Stimulated activated CD8-positive, alpha-beta memory T cell treated with anti-CD3 and anti-CD28 coated beads, Interleukin-12 subunit alpha, Interleukin-12 subunit beta, amount 100 ng/mL, for 1 hour (primary cell): ENCODE data around the gene GPC5.

Experiments used
- DNase-seq: peaks from one replicate; pipeline ENCODE4 v3.0.0-alpha.2; 2020; ENCODE audit warnings: low read depth

GPC5 gene

DNA sequence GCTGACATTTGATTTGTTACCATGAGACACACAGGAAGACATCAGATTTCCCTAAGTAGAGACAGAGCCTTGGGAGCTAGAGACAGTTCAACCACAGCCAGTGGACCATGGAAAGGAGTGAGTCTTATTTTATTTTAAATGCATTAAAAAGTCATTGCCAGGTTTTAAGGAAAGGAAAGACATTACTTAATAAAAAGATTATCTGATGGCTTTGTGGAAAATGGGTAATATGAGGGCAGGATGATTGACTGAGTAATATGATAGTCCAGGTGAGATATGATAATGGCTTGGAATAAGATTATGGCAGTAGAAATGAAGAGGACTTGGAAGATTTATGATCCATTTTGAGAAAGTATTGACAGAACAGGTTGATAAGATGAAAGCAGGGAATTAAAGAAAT is 580.1 kb downstream of the GPC5 start:
- DNase-seq: no peak

DNA sequence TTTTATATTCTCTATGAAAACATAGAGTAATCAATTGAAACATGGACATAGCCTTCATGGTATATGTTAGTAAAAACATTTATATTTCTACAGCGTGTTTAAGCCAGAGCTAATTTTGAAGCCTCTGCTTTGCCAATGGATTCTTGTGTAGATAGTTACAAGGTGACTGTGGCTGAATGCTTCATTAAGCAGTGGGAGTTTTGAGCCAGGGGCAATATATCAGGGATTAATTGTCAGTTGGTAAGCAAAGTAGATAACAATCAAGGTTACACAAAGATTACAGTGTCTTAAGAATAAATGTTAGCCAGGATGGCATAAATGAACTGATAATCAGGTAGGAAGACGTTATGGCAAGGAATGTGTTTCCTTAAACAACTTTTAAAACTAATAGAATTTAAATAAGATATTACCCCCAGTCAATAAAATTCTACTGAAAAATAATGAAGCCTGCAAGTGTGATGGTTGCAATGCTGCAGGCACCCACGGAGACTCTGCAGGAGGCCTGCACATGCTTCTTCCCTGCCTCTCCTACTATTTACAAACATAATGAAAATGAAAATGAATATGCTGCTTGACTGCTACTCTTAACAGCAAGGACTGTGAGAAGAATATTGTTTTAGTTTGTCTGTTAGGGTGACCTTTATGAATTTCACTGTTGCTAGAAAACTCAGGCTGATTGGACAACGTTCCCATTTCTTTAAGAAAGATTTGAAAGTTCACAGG is 588.5 kb downstream of the GPC5 start:
- no peak for DNase-seq

DNA sequence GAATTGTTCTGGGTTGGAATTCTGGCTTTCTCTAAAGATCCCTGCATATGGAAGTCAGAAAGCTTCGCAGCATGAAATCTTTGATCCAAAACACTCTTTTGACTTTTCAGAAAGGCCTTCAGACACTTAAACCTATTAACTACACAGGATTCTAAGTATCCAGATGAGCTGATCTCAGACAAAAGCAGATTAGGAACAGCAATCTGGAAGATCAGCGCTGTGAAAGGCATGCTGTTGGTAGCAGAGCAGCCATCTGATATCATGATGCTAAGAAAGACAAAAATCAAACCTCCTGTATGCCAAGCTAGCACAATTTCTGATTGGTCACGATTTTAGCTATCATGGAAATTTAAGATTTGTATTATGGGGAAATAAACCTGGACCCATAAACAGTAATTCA is 589.9 kb downstream of the GPC5 start:
- DNase-seq: no peak

DNA sequence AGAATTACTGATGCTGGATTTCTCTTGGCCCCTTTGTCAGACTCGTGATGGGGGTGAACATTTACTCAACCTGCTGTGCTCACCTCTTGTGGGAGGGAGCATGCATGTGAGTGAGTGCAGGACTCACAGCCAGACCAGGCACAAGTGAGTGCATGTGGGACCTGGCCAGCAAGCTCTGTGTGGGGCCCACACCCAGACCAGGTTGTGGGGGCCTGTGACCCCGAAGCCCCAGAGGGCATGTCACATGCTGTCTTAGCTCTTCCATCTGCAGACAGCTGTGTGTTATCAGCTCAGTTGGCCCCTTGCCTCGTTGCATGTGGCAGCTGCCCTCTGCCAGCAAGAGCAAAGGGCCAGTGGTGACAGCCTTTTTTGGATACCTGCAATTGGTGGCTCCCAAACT is 614.4 kb downstream of the GPC5 start:
- no peak for DNase-seq

DNA sequence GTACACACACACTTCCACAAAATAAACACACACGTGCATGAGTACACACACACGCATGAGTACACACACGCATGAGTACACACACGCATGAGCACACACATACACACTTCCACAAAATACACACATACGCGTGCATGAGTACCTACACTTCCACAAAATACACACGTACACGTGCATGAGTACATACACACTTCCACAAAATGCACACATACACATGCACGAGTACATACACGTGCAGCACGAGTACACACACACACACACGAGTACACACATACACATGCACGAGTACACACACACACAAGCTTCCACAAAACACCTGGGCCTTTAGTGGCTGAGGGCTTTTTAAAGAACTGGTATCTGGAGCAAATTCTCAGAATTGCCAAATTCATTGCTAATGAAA is 619.3 kb downstream of the GPC5 start:
- DNase-seq: no peak

DNA sequence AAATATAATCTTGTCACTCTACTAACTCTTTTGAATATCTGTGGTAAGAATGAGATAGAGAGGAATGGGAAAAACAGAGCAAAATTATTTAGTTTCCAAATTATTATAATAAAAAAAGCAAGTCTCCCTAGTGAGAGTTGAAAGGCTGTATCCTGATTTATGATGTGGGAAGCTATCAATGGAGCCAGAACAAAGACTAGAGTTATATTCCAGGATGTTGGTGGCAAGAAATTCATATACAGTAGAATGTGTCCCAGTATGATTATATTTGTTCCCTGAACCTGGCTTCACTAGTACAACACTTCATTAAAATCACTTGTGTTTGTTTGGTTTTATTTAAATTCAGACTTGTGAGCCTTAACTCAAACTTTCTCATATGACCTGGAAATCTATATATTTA is 630.3 kb downstream of the GPC5 start:
- no peak for DNase-seq

DNA sequence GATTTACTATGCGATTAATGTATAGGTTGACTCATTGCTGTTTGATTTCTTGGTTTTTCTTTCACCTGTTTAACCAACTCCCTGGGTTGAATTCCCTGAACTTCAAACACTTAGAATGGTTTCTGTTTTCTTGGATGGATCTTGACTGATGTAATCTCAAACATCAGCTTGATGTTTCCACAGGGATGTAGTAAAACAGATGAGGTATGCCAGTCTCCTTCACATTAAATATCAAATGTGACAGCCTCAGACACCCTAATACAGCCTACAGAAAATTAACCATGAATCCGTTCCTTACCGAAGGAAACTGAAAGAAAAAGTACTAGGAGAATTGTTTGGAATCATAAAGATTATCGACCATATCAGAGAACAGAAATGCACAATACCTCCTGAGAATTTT is 631.2 kb downstream of the GPC5 start:
- DNase-seq: no peak

DNA sequence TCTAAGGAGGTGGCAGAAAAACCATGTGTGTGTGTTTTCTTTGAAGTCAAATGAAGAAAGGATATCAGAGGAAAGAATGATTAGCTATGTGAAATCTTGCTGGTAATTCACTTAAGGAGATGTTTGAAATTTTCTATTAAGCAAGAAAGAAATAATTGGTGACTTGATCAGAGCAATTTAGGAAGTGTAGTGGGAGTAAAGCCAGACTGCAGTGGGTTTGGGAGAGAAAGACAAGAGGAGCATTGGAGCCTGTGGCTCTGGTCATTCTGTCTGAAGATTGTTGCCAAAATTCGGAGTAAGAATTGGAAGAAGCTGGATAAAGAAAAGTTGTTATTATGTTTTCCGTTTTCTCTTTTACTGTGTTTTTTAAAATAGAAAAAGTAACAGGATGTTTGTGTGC is 640.5 kb downstream of the GPC5 start:
- no peak for DNase-seq

DNA sequence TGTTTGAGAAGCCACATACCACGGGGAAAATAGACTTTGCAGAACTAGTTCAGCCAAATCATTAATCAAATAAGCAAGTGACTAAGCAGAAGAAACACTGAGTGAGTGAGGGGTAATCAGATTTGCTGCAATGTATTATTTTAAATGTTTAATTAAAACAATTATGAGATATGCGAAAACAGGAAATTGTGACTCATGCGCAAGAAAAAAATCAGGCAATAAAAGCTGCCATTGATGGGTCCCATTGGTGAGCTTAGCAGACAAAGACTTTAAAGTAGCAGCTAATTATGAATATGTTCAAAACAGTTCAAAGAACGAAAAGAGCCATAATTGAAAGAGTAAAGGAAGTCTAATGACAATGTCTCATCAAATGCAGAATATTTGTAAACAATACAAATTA is 644.1 kb downstream of the GPC5 start:
- no peak for DNase-seq

DNA sequence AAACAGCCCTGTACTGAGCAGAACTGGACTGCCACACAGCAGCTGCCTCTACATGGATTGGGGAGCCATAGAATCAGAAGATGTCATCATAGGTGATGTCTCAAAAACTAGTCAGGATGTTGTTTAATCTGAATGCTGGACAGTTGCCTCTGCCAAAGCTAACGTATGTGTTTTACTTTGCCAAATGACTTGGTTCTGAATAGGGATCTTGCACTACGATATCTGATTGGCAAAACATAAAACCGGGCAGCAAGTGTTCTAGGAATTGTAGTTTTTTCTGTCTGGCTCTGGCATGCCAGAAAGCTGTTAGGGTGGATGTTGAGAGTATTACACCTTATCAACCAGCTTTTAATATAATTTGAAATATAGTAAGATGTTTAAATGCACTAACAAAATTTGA is 645.9 kb downstream of the GPC5 start:
- no peak for DNase-seq

DNA sequence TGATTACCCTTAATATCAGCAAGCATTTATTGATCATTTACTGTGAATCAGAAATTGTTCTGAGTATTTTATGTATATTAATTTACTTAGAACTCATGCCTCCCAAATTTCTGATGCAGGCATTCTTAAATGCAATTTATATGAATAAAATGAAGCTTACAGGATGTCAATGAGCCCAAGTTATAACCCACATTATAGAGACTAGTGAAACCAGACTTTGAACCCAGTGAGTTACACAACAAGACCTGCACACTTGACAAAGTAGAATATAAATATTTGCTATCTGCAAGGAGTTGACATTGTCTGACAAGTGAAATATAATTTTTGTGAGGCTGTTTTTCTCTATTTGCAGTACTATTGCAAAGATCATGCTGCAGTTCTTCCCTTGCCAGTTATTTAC is 656.0 kb downstream of the GPC5 start:
- no peak for DNase-seq

DNA sequence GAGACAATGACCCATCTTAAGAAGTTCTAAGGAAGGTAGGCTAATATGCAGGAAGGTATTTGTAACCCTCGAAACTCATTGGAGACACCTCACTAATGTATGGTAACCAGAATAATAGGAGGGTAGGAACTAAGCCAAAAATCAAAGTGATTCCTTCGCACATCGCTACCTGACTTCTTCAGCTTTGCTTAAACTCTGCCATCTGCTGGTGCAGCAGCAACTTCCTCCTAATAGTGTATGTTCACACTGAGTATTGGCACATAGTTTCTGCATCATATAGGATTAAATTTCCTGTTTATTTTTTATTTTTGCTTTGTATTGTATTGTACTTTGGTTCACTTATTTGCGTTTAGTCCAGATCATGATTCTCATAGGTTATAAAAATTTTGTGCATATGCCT is 676.2 kb downstream of the GPC5 start:
- no peak for DNase-seq

DNA sequence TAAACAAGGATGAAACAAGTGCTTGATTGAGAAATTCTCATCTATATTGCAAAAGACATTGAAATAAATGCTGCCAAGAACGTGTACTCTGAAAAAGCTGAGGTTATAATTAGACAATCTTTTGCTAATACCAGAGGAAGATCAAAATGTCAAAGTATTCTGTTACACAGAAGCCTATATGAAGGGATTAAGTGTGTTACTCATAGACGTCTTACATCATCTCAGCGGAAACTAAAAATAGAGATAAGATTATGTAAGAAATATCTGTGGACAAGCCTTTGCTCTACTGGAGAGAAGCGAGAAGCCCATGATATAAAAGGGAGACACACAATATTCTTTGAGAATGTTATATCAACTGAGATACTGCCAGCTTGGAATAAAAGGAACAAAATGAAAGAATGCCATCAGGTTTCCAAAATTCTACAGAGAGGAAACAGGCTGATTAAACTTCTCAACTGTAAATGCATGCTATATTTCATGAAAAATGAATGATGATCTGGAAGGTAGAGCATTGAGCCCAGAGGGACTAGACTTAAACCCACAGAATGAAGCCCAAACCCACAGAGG is 699.0 kb downstream of the GPC5 start:
- no peak for DNase-seq

DNA sequence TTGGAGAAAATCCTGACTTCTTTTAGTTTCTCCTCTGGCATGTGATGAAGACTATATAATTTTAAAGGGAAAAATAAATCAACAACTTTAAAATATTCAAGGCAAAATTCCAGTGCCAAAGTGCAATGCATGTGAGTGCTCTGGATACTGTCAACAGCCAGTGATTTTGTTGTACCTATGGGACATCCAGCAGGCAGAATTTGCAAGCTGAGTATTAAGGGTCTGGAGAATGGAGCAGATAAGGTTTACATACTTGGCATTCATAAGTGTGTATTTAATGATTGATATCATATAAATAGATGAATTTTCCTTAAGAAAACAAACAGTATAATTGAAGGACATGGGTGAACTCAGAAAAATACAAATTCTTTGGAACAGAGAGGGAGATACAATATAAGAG is 703.4 kb downstream of the GPC5 start:
- DNase-seq: no peak

DNA sequence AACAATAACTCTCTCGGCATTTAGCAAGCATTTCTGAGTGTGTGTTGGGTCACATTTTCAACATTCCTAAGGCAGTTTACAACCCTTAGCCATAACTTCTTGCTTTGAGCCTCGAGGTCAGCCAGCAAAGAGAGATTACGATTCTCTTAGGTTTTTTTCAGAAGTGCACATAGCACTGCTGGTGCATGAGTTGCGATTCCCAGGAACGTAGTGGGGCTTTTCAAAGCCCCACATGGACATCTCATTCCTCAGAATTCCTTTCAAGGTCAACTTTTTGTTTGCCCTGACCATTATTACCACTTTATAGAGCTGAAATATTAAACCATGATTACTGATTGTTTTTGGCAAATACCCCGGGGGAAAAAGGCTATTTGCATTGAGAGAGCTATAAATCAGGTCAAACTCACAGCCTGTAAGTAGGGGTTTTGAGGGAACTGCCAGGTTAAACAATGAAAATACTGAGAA is 705.3 kb downstream of the GPC5 start:
- no peak for DNase-seq

DNA sequence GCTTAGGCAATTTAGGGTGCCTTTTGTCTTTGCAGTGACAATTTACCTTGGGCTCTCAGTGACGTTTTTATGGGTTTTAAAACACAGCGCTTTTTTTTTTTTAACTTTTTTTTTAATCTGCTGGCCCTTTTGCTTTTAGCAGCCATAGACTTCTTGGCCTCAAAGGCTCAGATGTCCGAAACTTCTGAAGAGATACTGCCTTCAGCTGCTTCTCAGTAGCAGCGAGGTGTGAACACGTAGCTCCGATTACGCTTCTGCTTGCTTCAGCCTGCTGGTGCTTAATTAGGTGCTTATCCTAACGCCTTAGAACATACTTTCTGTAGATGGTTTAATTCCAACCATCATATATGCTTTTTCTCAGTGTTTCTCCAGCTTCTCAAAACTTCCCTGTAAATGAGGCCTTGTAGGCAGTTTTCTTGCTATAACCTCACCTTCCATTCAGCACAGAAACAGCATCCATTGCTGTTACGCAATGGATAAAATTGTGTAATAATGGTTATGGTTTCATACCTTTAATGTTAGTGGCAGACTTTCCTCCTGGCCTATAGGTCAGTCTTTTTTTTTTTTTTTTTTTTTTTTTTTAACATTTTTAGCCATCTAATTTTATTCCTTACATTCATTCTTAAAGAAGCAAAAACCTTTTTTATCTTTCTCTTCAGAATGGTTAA is 723.9 kb downstream of the GPC5 start:
- no peak for DNase-seq

DNA sequence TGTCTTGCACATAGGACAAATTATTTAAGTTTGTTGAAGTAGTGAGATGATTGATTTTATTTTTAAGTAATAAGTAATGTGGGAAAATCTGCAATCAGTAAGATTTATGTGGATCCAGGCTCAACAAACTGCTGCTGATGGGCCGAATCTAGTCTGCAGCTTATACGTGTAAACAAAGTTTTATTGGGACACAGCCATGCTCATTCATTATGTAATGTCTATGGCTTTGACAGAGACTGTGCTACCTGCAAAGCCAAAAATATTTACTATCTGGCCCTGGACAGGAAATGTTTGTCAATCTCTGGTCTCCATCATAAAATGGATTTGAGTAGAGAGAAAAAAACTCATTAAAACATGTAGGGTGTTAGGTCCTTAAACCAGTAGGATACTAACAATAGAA is 728.0 kb downstream of the GPC5 start:
- DNase-seq: no peak

DNA sequence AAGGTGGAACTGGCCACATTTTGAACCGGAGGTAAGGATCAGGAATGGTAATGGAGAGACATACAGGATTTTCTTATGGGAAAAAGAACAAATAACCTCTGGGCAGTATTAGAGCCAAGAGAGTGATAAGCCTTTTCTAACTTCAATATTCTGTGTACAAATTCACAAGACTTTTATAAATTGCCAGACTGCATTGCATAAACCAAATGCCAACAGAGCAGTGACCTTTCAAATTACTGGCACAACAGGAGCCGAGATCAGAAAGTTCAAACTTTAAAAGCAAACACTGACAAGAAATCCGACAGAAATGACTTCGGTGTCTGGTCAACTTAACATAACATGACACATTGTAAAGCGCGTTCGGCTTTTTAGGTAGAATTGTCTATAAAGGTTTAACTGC is 737.1 kb downstream of the GPC5 start:
- no peak for DNase-seq

DNA sequence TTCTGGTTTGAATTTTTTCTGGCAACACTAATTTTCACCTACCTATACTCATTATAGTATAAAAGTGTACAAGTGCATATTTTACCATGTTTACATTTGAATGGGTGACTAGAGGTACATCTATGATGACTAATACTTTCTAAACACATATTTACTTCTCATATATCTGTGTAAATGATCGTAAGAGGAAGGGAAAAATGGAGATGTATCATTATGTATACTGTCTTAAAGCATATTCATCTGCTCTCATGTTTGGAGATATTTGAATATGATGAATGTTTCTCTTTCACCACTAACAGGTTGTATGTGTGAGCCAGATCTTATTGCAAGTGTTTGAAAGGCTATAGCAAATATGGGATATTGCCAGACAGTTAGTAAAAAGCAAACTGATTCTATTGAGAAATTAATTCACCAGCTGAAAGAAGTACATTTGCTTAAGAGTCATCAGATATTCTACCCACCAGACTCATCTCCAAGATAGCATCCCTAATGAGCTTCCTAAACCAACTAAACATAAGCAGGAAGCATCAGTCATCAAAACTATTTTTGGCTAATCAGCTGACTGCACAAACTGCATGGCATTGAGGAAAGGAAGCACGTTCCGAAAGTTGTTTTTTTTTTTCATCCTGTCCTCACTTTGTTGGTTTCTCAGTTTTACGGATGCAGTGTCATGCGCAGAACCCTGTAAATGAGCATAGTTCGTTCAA is 738.2 kb downstream of the GPC5 start:
- no peak for DNase-seq

DNA sequence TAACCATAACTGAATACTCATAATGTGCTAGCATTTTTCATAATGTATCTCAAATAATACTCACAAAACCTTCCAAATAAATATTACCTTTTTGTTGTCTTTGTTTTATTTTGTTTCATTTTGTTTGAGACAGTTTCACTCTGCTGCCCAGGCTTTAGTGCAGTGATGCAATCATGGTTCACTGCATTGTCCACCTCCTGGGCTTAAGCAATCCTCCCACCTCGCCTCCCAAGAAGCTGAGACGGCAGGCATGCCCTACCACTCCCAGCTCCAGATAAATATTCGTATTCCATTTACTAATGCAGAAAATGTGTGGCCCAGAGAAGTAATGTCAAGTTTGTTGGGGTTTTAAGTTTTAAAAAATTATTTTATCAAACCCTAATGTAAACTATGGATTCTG is 739.1 kb downstream of the GPC5 start:
- no peak for DNase-seq

DNA sequence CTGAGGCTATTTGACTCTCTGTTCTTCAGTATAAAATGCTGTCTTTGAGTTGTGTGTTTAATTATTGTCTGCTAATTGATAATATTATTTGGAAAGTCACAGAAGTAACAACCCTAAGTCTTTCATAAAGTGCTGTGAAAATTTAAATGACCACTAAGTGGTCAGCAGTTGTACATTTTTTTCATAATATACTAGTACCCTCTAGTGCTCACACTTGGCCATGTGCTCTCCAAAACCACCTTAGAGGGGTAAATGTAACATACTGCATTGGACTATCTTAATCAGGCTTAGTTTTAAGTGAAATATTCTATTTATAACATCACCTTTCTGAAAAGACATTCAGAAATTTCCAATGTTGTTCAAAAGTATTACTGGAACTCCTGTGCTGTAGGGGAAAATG is 745.3 kb downstream of the GPC5 start:
- no peak for DNase-seq

DNA sequence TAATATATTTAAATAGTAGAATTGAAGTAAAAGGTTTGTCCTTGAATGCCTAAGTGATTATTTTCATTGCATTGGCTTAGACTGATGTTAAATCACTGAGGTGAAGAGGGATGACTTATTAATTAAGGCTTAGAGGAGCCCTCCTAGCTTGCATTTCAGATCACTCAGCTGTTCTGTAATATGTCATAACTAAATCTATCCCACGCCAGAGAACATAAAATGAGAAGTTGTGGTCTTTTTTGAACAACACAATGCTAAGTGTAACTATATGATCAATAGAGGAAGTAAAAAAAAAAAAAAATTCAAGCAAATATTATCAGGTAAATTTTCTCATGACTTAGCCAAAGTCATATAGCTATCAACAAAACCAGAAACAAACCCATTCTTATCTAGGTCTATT is 752.2 kb downstream of the GPC5 start:
- DNase-seq: no peak

DNA sequence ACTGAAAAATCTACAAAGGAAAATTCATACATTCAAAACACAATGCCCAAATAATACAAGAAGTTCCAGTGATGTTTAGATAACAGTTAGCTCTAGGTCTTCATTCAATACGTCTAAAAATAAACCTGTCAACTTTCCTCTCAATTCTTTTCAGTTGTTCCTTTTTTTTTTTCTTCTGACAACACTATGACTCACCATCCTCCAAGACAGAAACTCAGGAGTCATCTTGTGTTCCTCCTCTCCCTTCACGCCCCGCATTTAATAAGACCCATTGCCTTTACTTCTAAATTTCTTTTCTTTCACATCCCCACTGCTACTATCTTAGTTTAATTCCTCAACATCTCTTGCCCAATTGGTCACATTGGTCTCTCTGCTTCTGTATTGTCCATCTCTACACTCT is 759.9 kb downstream of the GPC5 start:
- DNase-seq: no peak
